SH-SY5Y (cell line): ENCODE results near the gene PTPN14.

Experiments used
- GATA2 ChIP-seq: IDR thresholded peaks from 2 replicates; pipeline ENCODE4 v1.6.1; 2011; ENCODE audit warnings: mild to moderate bottlenecking, low read depth, low read length
- GATA3 ChIP-seq: IDR thresholded peaks from 2 replicates; pipeline ENCODE4 v1.6.1; 2011; ENCODE audit warnings: low read depth, mild to moderate bottlenecking, low read length, moderate library complexity

- no peak for TF ChIP-seq GATA2
- TF ChIP-seq GATA3, result no peak
Measured at GRCh38 chr1:214546886-214547641, 4.3 kb downstream of the PTPN14 start.
